Neural cell (in vitro differentiated cells): ENCODE results near the gene C17orf58. TPM values are rescaled to one million over a fixed set of nuclear protein-coding genes. Genes with fewer than 3 reads are reported as not detected.
"Not testable (repeated sequence)": the region's sequence is repeated elsewhere in the genome, so short reads cannot be mapped to it uniquely, and the experiment has no call there.

Source experiments
- H2AFZ ChIP-seq: fragments of 200-600, 300-800 bp; sonication (generic), shearing (Covaris generic); 2 replicates; pipeline ENCODE4 v1.6.0; 2014; ENCODE audit warnings: low read depth, mild to moderate bottlenecking, antibody characterized with exemption, low read length, moderate library complexity
- H3F3A ChIP-seq: fragments of 200-600 bp; shearing (Covaris generic); 2 replicates; pipeline ENCODE4 v1.6.1; 2016; ENCODE audit warnings: mild to moderate bottlenecking, moderate library complexity, mixed read lengths, antibody characterized with exemption, low read length; ENCODE audit not compliant: insufficient read depth, poor library complexity, severe bottlenecking
- H3K27ac ChIP-seq: fragments of 200-600, 300-800 bp; sonication (generic), shearing (Covaris generic); 2 replicates; pipeline ENCODE4 v1.5.1; 2014; ENCODE audit warnings: mild to moderate bottlenecking, low read length, moderate library complexity
- H3K27me3 ChIP-seq: fragments of 300-800, 200-600 bp; sonication (generic), shearing (Covaris generic); 2 replicates; pipeline ENCODE4 v1.6.0; 2014; ENCODE audit warnings: mild to moderate bottlenecking, low read depth, low read length, moderate library complexity; ENCODE audit not compliant: insufficient read depth
- H3K36me3 ChIP-seq: fragments of 300-800, 200-600 bp; sonication (generic), shearing (Covaris generic); 2 replicates; pipeline ENCODE4 v1.5.1; 2014; ENCODE audit warnings: mild to moderate bottlenecking, antibody characterized with exemption, low read length, moderate library complexity; ENCODE audit not compliant: insufficient read depth
- H3K4me2 ChIP-seq: fragments of 300-800, 200-600 bp; sonication (generic), shearing (Covaris generic); 2 replicates; pipeline ENCODE4 v1.6.0; 2014; ENCODE audit warnings: mild to moderate bottlenecking, low read length
- H3K4me3 ChIP-seq: fragments of 300-800, 200-600 bp; sonication (generic), shearing (Covaris generic); 2 replicates; pipeline ENCODE4 v1.5.1; 2014; ENCODE audit warnings: mild to moderate bottlenecking, low read length, moderate library complexity
- H3K79me2 ChIP-seq: fragments of 200-600 bp; shearing (Covaris generic); replicated peaks from 2 replicates; pipeline ENCODE4 v1.6.0; 2014; ENCODE audit warnings: mild to moderate bottlenecking, low read length, moderate library complexity; ENCODE audit not compliant: insufficient read depth
- H3K9ac ChIP-seq: fragments of 300-800, 200-600 bp; sonication (generic), shearing (Covaris generic); 2 replicates; pipeline ENCODE4 v1.6.1; 2016; ENCODE audit warnings: mild to moderate bottlenecking, low read length, mixed read lengths
- H3K9me2 ChIP-seq: fragments of 200-600 bp; shearing (Covaris generic); 2 replicates; pipeline ENCODE4 v1.6.1; 2016; ENCODE audit warnings: mild to moderate bottlenecking, low read length, mixed read lengths; ENCODE audit not compliant: insufficient read depth
- H3K9me3 ChIP-seq: fragments of 200-600, 300-800 bp; sonication (generic), shearing (Covaris generic); 2 replicates; pipeline ENCODE4 v1.6.1; 2016; ENCODE audit warnings: mild to moderate bottlenecking, mixed run types, low read length, moderate library complexity, mixed read lengths
- H4K20me1 ChIP-seq: fragments of 200-600 bp; shearing (Covaris generic); 2 replicates; pipeline ENCODE4 v1.6.1; 2016; ENCODE audit warnings: mild to moderate bottlenecking, mixed run types; ENCODE audit not compliant: insufficient read depth
- CTCF ChIP-seq: fragments of 450-650 bp; IDR thresholded peaks from 2 replicates; pipeline ENCODE4 v1.5.1; 2014; ENCODE audit warnings: antibody characterized with exemption, mild to moderate bottlenecking, moderate library complexity; ENCODE audit not compliant: poor library complexity, severe bottlenecking
- EP300 ChIP-seq: fragments of 450-650 bp; conservative IDR thresholded peaks from 2 replicates; pipeline ENCODE4 v1.6.1; 2014; ENCODE audit warnings: antibody characterized with exemption, mild to moderate bottlenecking, moderate library complexity; ENCODE audit not compliant: poor library complexity, severe bottlenecking
- RAD21 ChIP-seq: fragments of 450-650 bp; conservative IDR thresholded peaks from 2 replicates; pipeline ENCODE4 v1.6.1; 2014; ENCODE audit warnings: antibody characterized with exemption, mild to moderate bottlenecking, moderate library complexity
- SMC3 ChIP-seq: fragments of 450-650 bp; conservative IDR thresholded peaks from 2 replicates; pipeline ENCODE4 v1.6.1; 2014; ENCODE audit warnings: antibody characterized with exemption, mild to moderate bottlenecking, moderate library complexity; ENCODE audit not compliant: poor library complexity
- polyA plus RNA-seq: library from polyadenylated mRNA; depleted of rRNA; stranded (reverse); fragments of >200 nt; gene quantifications from 2 replicates; pipeline ENCODE4 v1.2.3, GENCODE V29; 2014
- TF ChIP-seq, protein P1 (sequence below): IDR thresholded peaks from 2 replicates; pipeline ENCODE4 v1.6.1; 2012; ENCODE audit warnings: borderline replicate concordance

Gene C17orf58
- polyA plus RNA-seq, 1 donor from 2014 or later, result 54.5 TPM

DNA sequence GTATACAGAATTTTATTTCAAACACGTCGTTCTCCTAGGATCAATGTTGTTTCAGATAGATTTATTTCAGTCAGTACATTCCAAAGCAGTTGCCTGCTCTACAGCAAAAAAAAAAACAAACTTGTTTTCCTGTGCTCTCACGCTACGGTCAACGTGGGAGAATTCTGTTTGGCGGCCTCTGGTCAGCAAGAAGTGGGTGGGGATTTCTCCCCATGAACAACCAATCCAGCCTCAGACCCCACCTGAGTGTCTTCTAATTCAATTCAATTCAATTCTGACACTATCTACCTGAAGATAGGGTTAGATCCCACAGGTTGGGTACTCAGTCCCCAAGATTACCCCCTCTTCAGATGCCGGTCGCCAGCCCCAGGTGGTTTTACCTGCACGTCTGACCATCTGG lies 22.1 kb downstream of the C17orf58 start:
- Histone ChIP-seq H3K4me2 (no peak overlapping the region), H4K20me1 (no peaks in the 10 kb centered on the region), H3K27me3 (no peaks in the 10 kb centered on the region), H3K27ac (no peak overlapping the region), H3K9me3 (no peaks in the 10 kb centered on the region), H3K79me2 (no peaks in the 10 kb centered on the region), H3F3A (no peaks in the 10 kb centered on the region), H2AFZ (no peak overlapping the region), H3K9ac (no peak overlapping the region), H3K9me2 (no peaks in the 10 kb centered on the region), H3K36me3 (peaks cover 5% of the 10 kb centered on the region), H3K4me3 (no peak overlapping the region)
- TF ChIP-seq, protein P1, sequence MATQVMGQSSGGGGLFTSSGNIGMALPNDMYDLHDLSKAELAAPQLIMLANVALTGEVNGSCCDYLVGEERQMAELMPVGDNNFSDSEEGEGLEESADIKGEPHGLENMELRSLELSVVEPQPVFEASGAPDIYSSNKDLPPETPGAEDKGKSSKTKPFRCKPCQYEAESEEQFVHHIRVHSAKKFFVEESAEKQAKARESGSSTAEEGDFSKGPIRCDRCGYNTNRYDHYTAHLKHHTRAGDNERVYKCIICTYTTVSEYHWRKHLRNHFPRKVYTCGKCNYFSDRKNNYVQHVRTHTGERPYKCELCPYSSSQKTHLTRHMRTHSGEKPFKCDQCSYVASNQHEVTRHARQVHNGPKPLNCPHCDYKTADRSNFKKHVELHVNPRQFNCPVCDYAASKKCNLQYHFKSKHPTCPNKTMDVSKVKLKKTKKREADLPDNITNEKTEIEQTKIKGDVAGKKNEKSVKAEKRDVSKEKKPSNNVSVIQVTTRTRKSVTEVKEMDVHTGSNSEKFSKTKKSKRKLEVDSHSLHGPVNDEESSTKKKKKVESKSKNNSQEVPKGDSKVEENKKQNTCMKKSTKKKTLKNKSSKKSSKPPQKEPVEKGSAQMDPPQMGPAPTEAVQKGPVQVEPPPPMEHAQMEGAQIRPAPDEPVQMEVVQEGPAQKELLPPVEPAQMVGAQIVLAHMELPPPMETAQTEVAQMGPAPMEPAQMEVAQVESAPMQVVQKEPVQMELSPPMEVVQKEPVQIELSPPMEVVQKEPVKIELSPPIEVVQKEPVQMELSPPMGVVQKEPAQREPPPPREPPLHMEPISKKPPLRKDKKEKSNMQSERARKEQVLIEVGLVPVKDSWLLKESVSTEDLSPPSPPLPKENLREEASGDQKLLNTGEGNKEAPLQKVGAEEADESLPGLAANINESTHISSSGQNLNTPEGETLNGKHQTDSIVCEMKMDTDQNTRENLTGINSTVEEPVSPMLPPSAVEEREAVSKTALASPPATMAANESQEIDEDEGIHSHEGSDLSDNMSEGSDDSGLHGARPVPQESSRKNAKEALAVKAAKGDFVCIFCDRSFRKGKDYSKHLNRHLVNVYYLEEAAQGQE, result no peak

GRCh38 chr17:67970783-67971182 lies 25.5 kb downstream of the C17orf58 start:
- H3K27me3 ChIP-seq, result no peaks in the 10 kb centered on the region
- no peaks in the 10 kb centered on the region for H4K20me1 ChIP-seq
- H2AFZ ChIP-seq, result no peak overlapping the region
- H3K9ac ChIP-seq, result no peak overlapping the region
- TF ChIP-seq RAD21, result no peak
- TF ChIP-seq EP300, result no peak
- no peak overlapping the region for H3K4me2 ChIP-seq
- no peaks in the 10 kb centered on the region for H3K9me3 ChIP-seq
- H3K36me3 ChIP-seq, result peaks cover 10% of the 10 kb centered on the region
- no peaks in the 10 kb centered on the region for H3K79me2 ChIP-seq
- no peak overlapping the region for H3K27ac ChIP-seq
- H3F3A ChIP-seq, result no peaks in the 10 kb centered on the region
- no peak overlapping the region for H3K4me3 ChIP-seq
- no peaks in the 10 kb centered on the region for H3K9me2 ChIP-seq

DNA sequence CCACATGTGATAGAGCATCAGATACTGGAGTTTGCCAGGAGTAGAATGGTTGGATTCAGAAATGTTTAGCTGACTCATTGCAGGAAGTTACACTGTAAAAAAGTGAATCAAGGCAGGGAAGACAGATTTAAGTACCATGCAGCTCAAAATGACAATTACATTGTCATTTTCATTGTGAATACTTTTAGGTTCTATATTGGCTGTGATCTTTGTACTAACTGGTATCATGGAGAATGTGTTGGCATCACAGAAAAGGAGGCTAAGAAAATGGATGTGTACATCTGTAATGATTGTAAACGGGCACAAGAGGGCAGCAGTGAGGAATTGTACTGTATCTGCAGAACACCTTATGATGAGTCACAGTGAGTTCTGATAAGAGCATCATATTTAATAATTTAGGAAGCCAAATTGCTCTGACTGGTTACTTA lies 33.1 kb downstream of the C17orf58 start:
- H3K9me2 ChIP-seq, H3F3A ChIP-seq, H2AFZ ChIP-seq, H3K4me2 ChIP-seq, H3K36me3 ChIP-seq, H3K9me3 ChIP-seq, H4K20me1 ChIP-seq, H3K27ac ChIP-seq, H3K9ac ChIP-seq, H3K79me2 ChIP-seq, H3K4me3 ChIP-seq, H3K27me3 ChIP-seq: not testable (repeated sequence)
- TF ChIP-seq CTCF (peak; percentile 74), SMC3 (peak; percentile 77), RAD21 (peak; percentile 59)

GRCh38 chr17:67962156-67962555 lies 34.1 kb downstream of the C17orf58 start:
- H3K9me2 ChIP-seq, H3F3A ChIP-seq, H3K79me2 ChIP-seq, H3K36me3 ChIP-seq, H3K4me2 ChIP-seq, H3K9me3 ChIP-seq, H3K27ac ChIP-seq, H2AFZ ChIP-seq, H4K20me1 ChIP-seq, H3K27me3 ChIP-seq, H3K9ac ChIP-seq, H3K4me3 ChIP-seq: not testable (repeated sequence)

- H3K4me3 ChIP-seq, H3K9ac ChIP-seq, H2AFZ ChIP-seq, H3K36me3 ChIP-seq, H3K79me2 ChIP-seq, H3K27ac ChIP-seq, H3K9me2 ChIP-seq, H3K9me3 ChIP-seq, H4K20me1 ChIP-seq, H3F3A ChIP-seq, H3K4me2 ChIP-seq, H3K27me3 ChIP-seq: not testable (repeated sequence)
Measured at GRCh38 chr17:67960276-67960675, 36.0 kb downstream of the C17orf58 start.
